Neural cell (in vitro differentiated cells): ENCODE data around the gene PGLYRP1. TPM values are rescaled to one million over a fixed set of nuclear protein-coding genes. Genes with fewer than 3 reads are reported as not detected.

Experiments used
- H2AFZ ChIP-seq: fragments of 200-600, 300-800 bp; sonication (generic), shearing (Covaris generic); 2 replicates; pipeline ENCODE4 v1.6.0; 2014; ENCODE audit warnings: low read depth, mild to moderate bottlenecking, antibody characterized with exemption, low read length, moderate library complexity
- H3F3A ChIP-seq: fragments of 200-600 bp; shearing (Covaris generic); 2 replicates; pipeline ENCODE4 v1.6.1; 2016; ENCODE audit warnings: mild to moderate bottlenecking, moderate library complexity, mixed read lengths, antibody characterized with exemption, low read length; ENCODE audit not compliant: insufficient read depth, poor library complexity, severe bottlenecking
- H3K27ac ChIP-seq: fragments of 200-600, 300-800 bp; sonication (generic), shearing (Covaris generic); 2 replicates; pipeline ENCODE4 v1.5.1; 2014; ENCODE audit warnings: mild to moderate bottlenecking, low read length, moderate library complexity
- H3K27me3 ChIP-seq: fragments of 300-800, 200-600 bp; sonication (generic), shearing (Covaris generic); 2 replicates; pipeline ENCODE4 v1.6.0; 2014; ENCODE audit warnings: mild to moderate bottlenecking, low read depth, low read length, moderate library complexity; ENCODE audit not compliant: insufficient read depth
- H3K36me3 ChIP-seq: fragments of 300-800, 200-600 bp; sonication (generic), shearing (Covaris generic); 2 replicates; pipeline ENCODE4 v1.5.1; 2014; ENCODE audit warnings: mild to moderate bottlenecking, antibody characterized with exemption, low read length, moderate library complexity; ENCODE audit not compliant: insufficient read depth
- H3K4me2 ChIP-seq: fragments of 300-800, 200-600 bp; sonication (generic), shearing (Covaris generic); 2 replicates; pipeline ENCODE4 v1.6.0; 2014; ENCODE audit warnings: mild to moderate bottlenecking, low read length
- H3K4me3 ChIP-seq: fragments of 300-800, 200-600 bp; sonication (generic), shearing (Covaris generic); 2 replicates; pipeline ENCODE4 v1.5.1; 2014; ENCODE audit warnings: mild to moderate bottlenecking, low read length, moderate library complexity
- H3K79me2 ChIP-seq: fragments of 200-600 bp; shearing (Covaris generic); replicated peaks from 2 replicates; pipeline ENCODE4 v1.6.0; 2014; ENCODE audit warnings: mild to moderate bottlenecking, low read length, moderate library complexity; ENCODE audit not compliant: insufficient read depth
- H3K9ac ChIP-seq: fragments of 300-800, 200-600 bp; sonication (generic), shearing (Covaris generic); 2 replicates; pipeline ENCODE4 v1.6.1; 2016; ENCODE audit warnings: mild to moderate bottlenecking, low read length, mixed read lengths
- H3K9me2 ChIP-seq: fragments of 200-600 bp; shearing (Covaris generic); 2 replicates; pipeline ENCODE4 v1.6.1; 2016; ENCODE audit warnings: mild to moderate bottlenecking, low read length, mixed read lengths; ENCODE audit not compliant: insufficient read depth
- H3K9me3 ChIP-seq: fragments of 200-600, 300-800 bp; sonication (generic), shearing (Covaris generic); 2 replicates; pipeline ENCODE4 v1.6.1; 2016; ENCODE audit warnings: mild to moderate bottlenecking, mixed run types, low read length, moderate library complexity, mixed read lengths
- H4K20me1 ChIP-seq: fragments of 200-600 bp; shearing (Covaris generic); 2 replicates; pipeline ENCODE4 v1.6.1; 2016; ENCODE audit warnings: mild to moderate bottlenecking, mixed run types; ENCODE audit not compliant: insufficient read depth
- CTCF ChIP-seq: fragments of 450-650 bp; IDR thresholded peaks from 2 replicates; pipeline ENCODE4 v1.5.1; 2014; ENCODE audit warnings: antibody characterized with exemption, mild to moderate bottlenecking, moderate library complexity; ENCODE audit not compliant: poor library complexity, severe bottlenecking
- EP300 ChIP-seq: fragments of 450-650 bp; conservative IDR thresholded peaks from 2 replicates; pipeline ENCODE4 v1.6.1; 2014; ENCODE audit warnings: antibody characterized with exemption, mild to moderate bottlenecking, moderate library complexity; ENCODE audit not compliant: poor library complexity, severe bottlenecking
- EZH2 ChIP-seq: fragments of 200-600, 300-800 bp; shearing (Covaris generic), sonication (generic); IDR thresholded peaks from 2 replicates; pipeline ENCODE4 v1.6.1; 2014; ENCODE audit warnings: antibody characterized with exemption, low read length, borderline replicate concordance, mild to moderate bottlenecking; ENCODE audit not compliant: insufficient read depth, poor library complexity, severe bottlenecking
- MXI1 ChIP-seq: fragments of 450-650 bp; conservative IDR thresholded peaks from 2 replicates; pipeline ENCODE4 v1.6.1; 2014; ENCODE audit warnings: antibody characterized with exemption, mild to moderate bottlenecking; ENCODE audit not compliant: poor library complexity, severe bottlenecking
- POLR2AphosphoS5 ChIP-seq: IDR thresholded peaks from 2 replicates; pipeline ENCODE4 v1.6.1; 2012
- RAD21 ChIP-seq: fragments of 450-650 bp; conservative IDR thresholded peaks from 2 replicates; pipeline ENCODE4 v1.6.1; 2014; ENCODE audit warnings: antibody characterized with exemption, mild to moderate bottlenecking, moderate library complexity
- REST ChIP-seq: IDR thresholded peaks from 2 replicates; pipeline ENCODE4 v1.6.1; 2012; ENCODE audit warnings: borderline replicate concordance
- SMC3 ChIP-seq: fragments of 450-650 bp; conservative IDR thresholded peaks from 2 replicates; pipeline ENCODE4 v1.6.1; 2014; ENCODE audit warnings: antibody characterized with exemption, mild to moderate bottlenecking, moderate library complexity; ENCODE audit not compliant: poor library complexity
- TAF1 ChIP-seq: IDR thresholded peaks from 2 replicates; pipeline ENCODE4 v1.6.1; 2012; ENCODE audit warnings: low read depth
- polyA plus RNA-seq: library from polyadenylated mRNA; depleted of rRNA; stranded (reverse); fragments of >200 nt; gene quantifications from 2 replicates; pipeline ENCODE4 v1.2.3, GENCODE V29; 2014

Gene PGLYRP1
- polyA plus RNA-seq, 1 donor from 2014 or later, result not detected

- Histone ChIP-seq H3K4me3 (no peak overlapping the region), H3K36me3 (no peaks in the 10 kb centered on the region), H3K79me2 (no peaks in the 10 kb centered on the region), H3K9ac (no peak overlapping the region), H3K9me3 (no peaks in the 10 kb centered on the region), H3K27ac (no peak overlapping the region), H2AFZ (no peak overlapping the region), H4K20me1 (no peaks in the 10 kb centered on the region), H3F3A (no peaks in the 10 kb centered on the region), H3K4me2 (no peak overlapping the region), H3K27me3 (no peaks in the 10 kb centered on the region), H3K9me2 (no peaks in the 10 kb centered on the region)
- TF ChIP-seq TAF1 (no peak), REST (no peak), EZH2 (no peak), POLR2AphosphoS5 (no peak), RAD21 (no peak), EP300 (no peak), SMC3 (no peak), CTCF (no peak), MXI1 (no peak)
These were observed 17.3 kb upstream of the PGLYRP1 start for GRCh38 chr19:46040125-46040524.

GRCh38 chr19:46036744-46037128 is 13.9 kb upstream of the PGLYRP1 start:
- no peaks in the 10 kb centered on the region for H3K36me3 ChIP-seq
- no peaks in the 10 kb centered on the region for H3K9me2 ChIP-seq
- H3K27ac ChIP-seq, result no peak overlapping the region
- no peaks in the 10 kb centered on the region for H3K79me2 ChIP-seq
- H3K4me2 ChIP-seq, result no peak overlapping the region
- TF ChIP-seq RAD21 (no peak), REST (no peak), MXI1 (no peak), EZH2 (no peak), TAF1 (no peak), CTCF (no peak), POLR2AphosphoS5 (no peak), EP300 (no peak), SMC3 (no peak)
- H3K9ac ChIP-seq, result no peak overlapping the region
- no peak overlapping the region for H2AFZ ChIP-seq
- no peaks in the 10 kb centered on the region for H3K27me3 ChIP-seq
- no peaks in the 10 kb centered on the region for H3K9me3 ChIP-seq
- H3K4me3 ChIP-seq, result no peak overlapping the region
- H4K20me1 ChIP-seq, result no peaks in the 10 kb centered on the region
- H3F3A ChIP-seq, result no peaks in the 10 kb centered on the region
